ENCODE data around the gene CYB5RL.
"Not testable (repeated sequence)": the region's sequence is repeated elsewhere in the genome, so short reads cannot be mapped to it uniquely, and the experiment has no call there.

The CYB5RL gene

GRCh38 chr1:54225378-54225777 is 25.5 kb upstream of the CYB5RL start:
- DNase-seq: no peak

DNA sequence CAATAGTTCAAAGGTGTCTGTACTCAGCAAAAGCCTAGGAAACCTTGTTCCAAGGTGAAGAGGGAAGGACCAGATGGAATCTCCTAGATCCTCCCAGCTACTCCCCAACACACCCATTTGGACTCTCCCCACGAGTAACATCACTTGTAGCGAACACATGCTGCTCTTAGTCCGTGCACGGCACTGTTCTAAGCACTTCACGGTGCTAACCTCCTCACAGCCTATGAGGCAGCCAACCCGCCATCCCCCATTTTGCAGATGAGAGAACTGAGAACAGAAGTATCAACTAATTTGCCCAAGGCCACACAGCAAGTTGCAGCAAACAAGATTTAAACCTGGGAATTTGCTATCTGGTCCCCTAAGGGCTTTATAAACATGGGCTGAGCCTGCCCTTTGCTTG is 24.4 kb upstream of the CYB5RL start:
- DNase-seq: no peak

- no peak for DNase-seq
Measured at GRCh38 chr1:54223441-54224202, 23.8 kb upstream of the CYB5RL start.

- no peak for DNase-seq
Measured at GRCh38 chr1:54222711-54223110, 22.9 kb upstream of the CYB5RL start.

GRCh38 chr1:54221867-54222484 is 22.1 kb upstream of the CYB5RL start:
- DNase-seq: peak; percentile 58

DNA sequence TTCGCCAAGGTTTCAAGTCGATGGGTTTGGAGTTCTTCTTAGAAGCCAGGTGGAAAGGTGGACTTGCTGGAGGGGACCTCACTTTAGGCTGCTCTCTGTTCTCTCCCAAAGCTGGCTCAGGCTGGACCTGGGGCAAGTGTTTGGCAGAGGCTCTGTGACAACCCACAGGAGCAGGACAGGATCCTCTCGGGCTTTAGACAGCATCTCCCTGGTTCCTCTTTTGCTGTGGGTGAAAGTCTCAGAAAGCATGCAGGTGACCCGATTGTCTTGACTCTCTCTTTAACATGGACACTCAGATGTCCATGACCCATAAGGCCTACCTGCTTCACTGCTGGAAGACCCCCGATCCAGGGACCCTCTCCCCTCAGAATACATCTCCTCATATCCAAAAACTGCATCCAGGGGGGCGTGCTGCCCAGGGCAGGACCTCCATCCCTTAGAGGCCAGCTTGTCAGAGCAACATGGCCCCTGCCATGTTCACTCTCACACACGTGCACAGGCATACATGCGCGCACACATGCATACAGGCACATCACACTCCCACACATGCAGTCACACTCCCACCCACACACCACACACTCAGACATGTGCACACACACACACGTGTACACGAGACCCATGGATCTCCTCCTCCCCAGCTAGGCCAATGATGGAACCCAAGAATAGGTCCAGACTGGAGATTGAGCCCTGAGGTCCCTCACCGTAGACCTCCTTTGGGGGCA is 21.4 kb upstream of the CYB5RL start:
- no peak for DNase-seq

DNA sequence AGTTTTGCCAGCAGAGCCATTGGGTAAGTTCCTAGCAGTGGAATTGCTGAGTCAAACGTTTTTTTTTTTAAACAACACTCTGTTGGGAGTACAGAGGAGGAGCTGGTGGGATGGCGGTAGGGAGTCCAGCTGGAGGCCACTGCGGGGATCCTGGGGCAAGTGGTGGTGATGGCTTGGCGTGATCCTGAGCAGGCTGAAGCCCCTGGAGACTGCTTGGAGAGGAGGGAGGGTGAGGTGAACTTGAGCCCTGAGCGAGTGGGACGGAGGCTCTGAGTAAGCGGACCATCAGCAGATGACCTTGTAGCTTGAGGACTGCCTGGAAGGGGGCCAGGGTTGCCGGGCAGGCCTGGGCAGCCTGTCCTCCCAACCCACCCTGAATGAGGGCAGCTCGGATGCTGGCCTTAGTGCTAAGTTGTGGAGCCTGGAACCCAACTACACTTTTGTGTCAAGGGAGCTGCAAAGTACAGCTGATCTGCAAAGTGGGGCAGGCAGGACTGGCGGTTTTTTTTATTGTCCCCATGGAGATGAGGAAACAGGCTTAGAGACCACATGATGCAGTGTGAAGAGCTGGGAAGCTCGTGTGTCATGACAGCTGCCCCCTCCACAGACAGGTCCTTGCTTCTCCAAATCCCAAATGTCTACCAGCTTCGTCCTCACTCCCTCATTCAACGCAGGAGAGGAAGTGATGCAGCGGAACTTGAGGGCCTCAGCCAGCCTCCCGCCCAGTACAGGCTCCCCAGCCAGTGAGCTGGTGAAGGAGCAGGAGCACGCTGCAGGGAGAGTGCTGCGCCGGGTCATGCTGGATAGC is 20.4 kb upstream of the CYB5RL start:
- no peak for DNase-seq

DNA sequence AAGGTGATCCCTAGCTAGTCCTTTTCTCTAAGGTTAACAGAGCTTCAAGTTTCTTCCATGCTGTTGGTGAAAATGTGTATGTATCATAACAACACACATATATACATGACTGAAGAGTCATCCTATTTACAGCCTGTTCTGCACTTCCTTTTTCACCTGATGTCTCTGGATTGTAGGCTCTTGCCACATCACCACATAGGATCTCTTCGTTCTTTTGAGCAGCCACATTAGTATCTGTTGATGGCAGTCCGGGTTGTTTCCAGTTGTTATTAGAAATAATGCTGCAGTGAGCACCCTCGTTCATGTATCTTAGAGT is 19.8 kb upstream of the CYB5RL start:
- DNase-seq: no peak

DNA sequence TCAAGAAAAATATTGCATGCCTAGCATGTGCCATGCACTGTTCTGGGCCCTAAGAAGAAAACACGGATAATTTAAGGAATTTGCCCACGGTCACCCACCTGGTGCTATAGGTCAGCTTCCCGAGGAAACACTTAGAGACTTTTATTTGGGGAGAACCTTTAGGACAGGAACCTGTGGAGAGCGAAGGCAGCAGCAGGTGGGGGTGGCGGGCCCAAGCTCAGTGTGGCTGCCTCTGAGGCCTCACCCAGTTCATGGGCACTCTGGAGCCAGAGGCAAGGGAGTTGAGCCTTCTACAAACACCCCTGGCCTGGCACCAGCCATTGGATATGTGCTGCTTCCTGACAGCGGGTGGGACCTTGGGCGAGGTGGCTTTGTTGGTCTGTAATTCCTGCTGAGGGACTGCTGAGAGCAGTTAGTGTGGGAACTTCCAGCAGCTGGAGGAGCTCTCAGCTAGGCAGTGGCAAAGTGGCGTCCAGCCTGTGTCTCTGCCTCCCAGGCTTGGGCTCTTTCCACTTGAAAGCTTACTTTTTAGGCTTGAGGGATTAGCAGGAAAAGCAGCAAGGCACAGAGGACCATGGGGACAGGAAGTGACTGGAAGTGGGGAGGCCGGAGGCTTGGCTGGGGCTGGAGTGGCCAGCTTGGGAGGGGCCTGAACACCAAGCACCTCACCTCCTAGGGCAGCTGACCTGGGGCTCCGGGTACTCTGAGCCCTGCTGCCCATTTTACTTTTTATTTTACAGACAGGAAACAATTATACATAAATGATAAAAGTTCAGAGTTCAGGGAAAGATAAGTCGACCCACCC is 19.3 kb upstream of the CYB5RL start:
- DNase-seq: no peak

- DNase-seq: peak; percentile 92
Measured at GRCh38 chr1:54215523-54215922, 15.7 kb upstream of the CYB5RL start.

DNA sequence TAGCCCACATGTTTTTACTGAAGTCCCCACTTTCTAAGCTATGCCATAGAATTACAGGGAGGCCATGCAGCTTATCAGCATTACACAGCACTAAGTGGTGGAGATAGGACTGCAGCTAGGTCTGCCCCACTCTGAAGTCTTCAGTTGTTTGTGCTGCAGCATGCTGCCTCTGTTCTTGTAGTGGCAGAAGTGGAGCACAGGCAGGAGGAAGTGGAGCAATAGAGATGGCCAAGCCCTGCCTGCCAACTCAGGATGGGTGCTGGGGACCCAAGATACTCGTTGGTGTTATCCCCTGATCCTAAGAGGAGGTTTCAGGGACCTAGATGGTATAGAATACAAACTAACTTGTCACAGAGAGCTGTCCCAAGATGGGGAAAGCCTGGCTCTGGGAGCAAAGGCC is 13.0 kb upstream of the CYB5RL start:
- DNase-seq: peak; percentile 97

- not testable (repeated sequence) for DNase-seq
Measured at GRCh38 chr1:54207896-54208295, 8.1 kb upstream of the CYB5RL start.

DNA sequence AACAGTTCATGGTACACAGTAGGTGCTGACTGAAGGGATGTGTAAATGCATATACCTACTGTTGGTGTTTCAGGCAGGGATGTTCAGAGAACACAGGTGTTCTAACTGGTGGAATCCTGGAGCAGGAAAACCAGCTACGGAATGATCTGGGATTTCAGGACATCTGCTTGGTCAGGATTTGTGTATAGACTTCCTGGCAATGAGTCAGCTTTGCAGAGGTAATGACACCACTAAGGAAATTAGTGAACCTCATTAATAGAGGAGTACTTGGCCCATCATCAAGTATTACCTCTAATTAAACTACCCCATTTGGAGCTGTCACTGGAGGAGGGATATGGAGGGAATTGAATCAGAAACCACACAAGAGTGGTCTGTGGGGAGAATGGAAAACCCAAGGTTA is 7.5 kb upstream of the CYB5RL start:
- no peak for DNase-seq

DNA sequence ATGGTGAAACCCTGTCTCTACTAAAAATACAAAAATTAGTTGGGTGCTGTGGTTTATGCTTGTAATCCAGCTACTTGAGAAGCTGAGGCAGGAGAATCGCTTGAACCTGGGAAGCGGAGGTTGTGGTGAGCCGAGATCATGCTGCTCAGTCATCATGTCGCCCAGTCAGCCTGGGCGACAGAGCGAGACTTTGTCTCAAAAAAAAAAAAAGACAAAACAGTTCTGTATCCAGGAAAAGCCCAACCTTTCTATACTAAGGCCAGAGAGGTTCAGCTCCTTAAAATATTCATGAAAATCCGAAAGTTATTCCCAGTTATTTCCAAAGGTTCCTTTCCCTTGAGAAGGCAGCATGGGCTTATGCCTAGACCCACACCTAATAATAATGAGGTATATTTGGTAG is 4.4 kb upstream of the CYB5RL start:
- no peak for DNase-seq

DNA sequence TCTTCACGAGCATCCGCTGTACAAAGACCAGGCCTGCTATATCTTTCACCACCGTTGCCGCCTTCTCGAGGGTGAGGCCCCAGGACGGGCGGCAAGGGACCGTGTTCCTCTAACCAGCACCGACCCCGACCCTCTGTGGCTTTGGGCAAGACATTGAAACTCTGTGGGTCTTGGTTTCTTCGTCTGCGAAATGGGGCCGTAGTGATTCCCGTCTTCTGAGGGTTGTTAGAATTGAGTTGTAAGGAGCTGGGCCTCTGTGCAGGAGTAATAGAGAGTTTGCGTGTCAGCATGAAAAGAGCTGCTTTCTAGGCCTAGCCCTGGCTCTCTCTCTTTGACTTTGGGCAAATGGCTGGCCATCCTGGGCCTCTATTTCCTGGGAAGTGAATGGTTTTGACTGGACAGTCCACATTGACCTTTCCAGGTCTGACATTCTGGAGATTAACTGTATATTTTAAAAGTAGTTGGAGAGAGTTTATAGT is 728 bp upstream of the CYB5RL start:
- DNase-seq: peak; percentile 38

- DNase-seq: peak; percentile 27
Measured at GRCh38 chr1:54199151-54199764, 572 bp downstream of the CYB5RL start.

DNA sequence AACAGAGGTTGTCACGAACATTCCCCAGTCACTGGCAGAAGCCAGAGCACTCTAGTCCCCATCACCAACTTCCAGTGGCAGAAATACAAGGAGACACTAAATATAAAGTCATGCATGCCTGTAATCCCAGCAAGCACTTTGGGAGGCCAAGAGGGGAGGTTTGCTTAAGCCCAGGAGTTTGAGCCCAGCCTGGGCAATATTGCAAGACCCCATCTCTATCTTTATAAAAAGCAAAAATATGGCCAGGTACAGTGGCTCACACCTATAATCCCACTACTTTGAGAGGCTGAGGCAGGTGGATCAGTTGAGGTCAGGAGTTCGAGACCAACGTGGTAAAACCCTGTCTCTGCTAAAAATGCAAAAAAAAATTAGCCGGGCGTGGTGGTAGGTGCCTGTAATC is 6.4 kb downstream of the CYB5RL start:
- no peak for DNase-seq

DNA sequence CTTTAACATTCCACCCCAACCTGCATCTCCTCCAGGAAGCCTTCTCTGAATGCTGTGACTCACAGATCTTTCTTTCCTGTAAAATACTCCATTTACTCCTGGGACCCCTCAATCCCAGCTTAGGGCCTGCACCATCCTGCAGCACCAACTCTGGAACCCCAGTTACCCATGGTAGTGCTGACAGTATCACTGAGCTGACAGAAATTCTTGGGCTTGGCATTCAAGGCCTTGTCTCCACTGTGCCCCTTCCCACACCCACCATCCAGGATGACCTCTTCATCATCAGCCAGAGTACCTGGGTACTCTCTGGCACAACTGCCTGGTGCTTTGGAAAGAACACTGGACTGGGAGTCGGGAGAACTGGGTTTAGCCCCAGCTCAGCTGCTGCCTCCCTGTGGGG is 8.3 kb downstream of the CYB5RL start:
- no peak for DNase-seq

DNA sequence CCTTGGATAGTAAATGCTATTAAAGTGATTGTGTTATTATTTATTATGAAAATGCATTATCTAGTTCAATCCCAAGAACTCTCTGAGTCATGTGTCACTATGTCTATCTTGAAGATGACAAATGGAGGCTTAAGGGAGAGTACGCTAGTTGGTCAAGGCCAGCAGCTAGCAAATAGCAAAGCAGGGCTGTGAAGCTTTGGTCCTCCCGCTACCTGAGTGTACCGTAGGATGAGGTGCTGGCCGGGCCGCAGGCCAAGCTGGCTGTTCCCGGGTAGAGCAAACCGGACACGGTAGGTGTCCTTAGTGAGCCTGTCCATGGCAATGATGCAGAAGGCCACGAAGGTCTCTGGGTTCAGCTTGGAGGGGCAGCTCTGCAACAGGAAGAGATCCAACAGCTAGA is 9.3 kb downstream of the CYB5RL start:
- DNase-seq: no peak

DNA sequence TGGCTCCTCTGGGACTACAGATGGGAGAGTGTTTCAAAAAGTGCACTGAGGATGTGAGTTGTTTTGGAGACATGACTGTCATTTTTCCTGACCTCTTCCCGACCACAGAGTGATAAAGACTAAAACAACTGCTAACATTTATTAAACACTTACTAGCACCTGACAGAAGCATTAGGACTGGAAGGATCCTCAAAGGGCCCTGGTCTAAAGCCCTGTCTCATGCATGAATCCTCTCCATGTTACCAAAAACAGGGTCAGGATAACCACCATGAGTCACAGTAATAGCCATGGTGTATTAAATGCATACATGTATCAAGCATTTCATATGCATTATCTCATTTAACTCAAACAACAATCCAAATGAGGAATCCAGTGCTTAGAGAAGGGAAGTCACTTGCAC is 11.5 kb downstream of the CYB5RL start:
- no peak for DNase-seq

GRCh38 chr1:54186056-54186455 is 13.8 kb downstream of the CYB5RL start:
- no peak for DNase-seq

Measured in hematopoietic multipotent progenitor cell treated with erythropoietin and hydrocortisone succinate and interleukin-3 and kit ligand, for 8 days (in vitro differentiated cells).